UCSD-AML1 (cell line): Measurements from ENCODE around the gene TCEAL1.
"Not testable (repeated sequence)": the region's sequence is repeated elsewhere in the genome, so short reads cannot be mapped to it uniquely, and the experiment has no call there.

Experiments used
- DNase-seq: peaks from one replicate; lab custom pipeline; 2025; ENCODE audit not compliant: unreplicated experiment; lab: John Stamatoyannopoulos, UW

The TCEAL1 gene

GRCh38 chrX:103628386-103629317, at the start of gene TCEAL1:
TSS of gene TCEAL1 (plus strand) at chrX:103628975. CDS start at chrX:103629917, 942 bp downstream.
- peak; percentile 53 for DNase-seq

GRCh38 chrX:103584596-103584995, 44.2 kb upstream of the TCEAL1 start:
- DNase-seq = no peak

- DNase-seq = peak; percentile 38
Measured at GRCh38 chrX:103585411-103586313, 43.1 kb upstream of the TCEAL1 start, which contains the start of gene TCEAL4. TSS of gene TCEAL4 (plus strand) at chrX:103585515. CDS start at chrX:103586676, 1,161 bp downstream.

GRCh38 chrX:103586314-103586646, 42.5 kb upstream of the TCEAL1 start:
- peak; percentile 30 for DNase-seq

- no peak for DNase-seq
Measured at GRCh38 chrX:103586659-103587058, 42.1 kb upstream of the TCEAL1 start.

- not testable (repeated sequence) for DNase-seq
Measured at GRCh38 chrX:103592295-103592694, 36.5 kb upstream of the TCEAL1 start.

- DNase-seq = not testable (repeated sequence)
Measured at GRCh38 chrX:103595202-103595601, 33.6 kb upstream of the TCEAL1 start.

- DNase-seq = peak; percentile 40
Measured at GRCh38 chrX:103607364-103608305, 21.1 kb upstream of the TCEAL1 start, which contains the start of gene TCEAL3. TSS of gene TCEAL3 (plus strand) at chrX:103607963. CDS start at chrX:103609065, 1,102 bp downstream.

- peak; percentile 39 for DNase-seq
Measured at GRCh38 chrX:103608306-103608963, 20.3 kb upstream of the TCEAL1 start.

GRCh38 chrX:103610282-103610681, 18.5 kb upstream of the TCEAL1 start:
- DNase-seq = no peak

GRCh38 chrX:103613362-103613890, 15.3 kb upstream of the TCEAL1 start:
- DNase-seq = no peak

- no peak for DNase-seq
Measured at GRCh38 chrX:103614999-103615398, 13.8 kb upstream of the TCEAL1 start.

GRCh38 chrX:103615781-103616371, 12.9 kb upstream of the TCEAL1 start:
- DNase-seq = no peak

- no peak for DNase-seq
Measured at GRCh38 chrX:103616676-103617186, 12.0 kb upstream of the TCEAL1 start.

- no peak for DNase-seq
Measured at GRCh38 chrX:103624111-103624510, 4.7 kb upstream of the TCEAL1 start.

- DNase-seq = no peak
Measured at GRCh38 chrX:103626855-103627254, 1.9 kb upstream of the TCEAL1 start.

- peak; percentile 54 for DNase-seq
Measured at GRCh38 chrX:103629318-103630170, 769 bp downstream of the TCEAL1 start.

GRCh38 chrX:103630171-103630511, 1.4 kb downstream of the TCEAL1 start:
- no peak for DNase-seq
